B cell (primary cell): ENCODE data around the gene ABCA2. TPM values are rescaled to one million over a fixed set of nuclear protein-coding genes. Genes with fewer than 3 reads are reported as not detected.

ENCODE experiments used
- ATAC-seq: fragments of 200-7000 bp; cut with Tn5 transposase; one replicate; pipeline ENCODE4 v1.10.0; 2021; ENCODE audit warnings: low read depth, mild to moderate bottlenecking, moderate number of reproducible peaks, moderate library complexity
- CTCF ChIA-PET: fragments of 350-600 bp; sonication (Branson Sonifier 250); formaldehyde crosslinking; loops from one replicate; lab custom pipeline; 2021; ENCODE audit warnings: antibody characterized with exemption, inconsistent platforms; lab: Charles Lee
- POLR2A ChIA-PET: fragments of 350-600 bp; sonication (Branson Sonifier 250); formaldehyde crosslinking; loops from one replicate; lab custom pipeline; 2021; ENCODE audit warnings: antibody characterized with exemption; lab: Charles Lee
- DNase-seq: peaks from one replicate; pipeline ENCODE4 v3.0.0; 2013
- H2AFZ ChIP-seq: 2 replicates; pipeline ENCODE4 v1.6.1; 2012; ENCODE audit warnings: mild to moderate bottlenecking, low read depth, low read length; ENCODE audit not compliant: insufficient read depth, poor library complexity, severe bottlenecking
- H3K27ac ChIP-seq, 2 donors: 1 replicate in 1 of 2; 2 replicates in 1 of 2; pipeline ENCODE4 v1.5.1; 2012 to 2013; ENCODE audit warnings: low read length in 2 of 2, mild to moderate bottlenecking in 2 of 2, moderate library complexity in 1 of 2
- H3K27me3 ChIP-seq, 4 experiments: fragments of 200-600 bp in 1 of 4; sonication (generic) in 1 of 4; replicated peaks in 1 of 4; 1 replicate in 2 of 4; 2 replicates in 2 of 4; pipeline versions ENCODE4 v1.6.1 to v1.7.0; 2013 to 2016; ENCODE audit warnings: low read length in 3 of 4, mild to moderate bottlenecking in 2 of 4, mixed read lengths in 1 of 4, moderate library complexity in 1 of 4; ENCODE audit not compliant: insufficient read depth in 4 of 4, control insufficient read depth in 3 of 4; ENCODE audit errors: control extremely low read depth in 1 of 4
- H3K36me3 ChIP-seq, 2 experiments: replicated peaks in 1 of 2; 1 replicate in 1 of 2; 2 replicates in 1 of 2; pipeline versions ENCODE4 v1.6.1 to v1.7.1; 2013; ENCODE audit warnings: low read length in 1 of 2; ENCODE audit not compliant: insufficient read depth in 2 of 2, control insufficient read depth in 1 of 2; ENCODE audit errors: control extremely low read depth in 1 of 2, extremely low read depth in 1 of 2
- H3K4me1 ChIP-seq, 2 donors: fragments of 200-600 bp in 1 of 2; sonication (generic) in 1 of 2; 1 replicate in 1 of 2; 2 replicates in 1 of 2; pipeline versions ENCODE4 v1.5.1 to v1.6.1; 2013 to 2017; ENCODE audit warnings: low read length in 2 of 2; ENCODE audit not compliant: control insufficient read depth in 2 of 2, insufficient read depth in 2 of 2
- H3K4me2 ChIP-seq: replicated peaks from 2 replicates; pipeline ENCODE3; 2012; ENCODE audit warnings: mild to moderate bottlenecking, low read depth, low read length; ENCODE audit not compliant: poor library complexity, severe bottlenecking
- H3K4me3 ChIP-seq, 5 experiments: fragments of 200-600 bp in 1 of 5; sonication (generic) in 1 of 5; 1 replicate in 3 of 5; 2 replicates in 2 of 5; pipeline versions ENCODE4 v1.5.1 to v1.7.0; 2011 to 2016; ENCODE audit warnings: low read length in 4 of 5, mild to moderate bottlenecking in 4 of 5, low read depth in 2 of 5, control low read depth in 1 of 5, moderate library complexity in 1 of 5; ENCODE audit not compliant: insufficient read depth in 1 of 5; ENCODE audit errors: control extremely low read depth in 1 of 5, extremely low read depth in 1 of 5
- H3K79me2 ChIP-seq: fragments of 200-600 bp; sonication (generic); one replicate; pipeline ENCODE4 v1.6.0; 2016; ENCODE audit warnings: low read length; ENCODE audit not compliant: control insufficient read depth, insufficient read depth
- H3K9ac ChIP-seq: fragments of 200-600 bp; sonication (generic); 2 replicates; pipeline ENCODE4 v1.6.1; 2017; ENCODE audit warnings: mild to moderate bottlenecking, low read length, moderate library complexity
- H3K9me3 ChIP-seq, 3 donors: one replicate each; pipeline versions ENCODE4 v1.6.1 to v1.7.1; 2013; ENCODE audit warnings: low read length in 2 of 3; ENCODE audit not compliant: control insufficient read depth in 2 of 3, insufficient read depth in 1 of 3; ENCODE audit errors: control extremely low read depth in 1 of 3
- H4K20me1 ChIP-seq: 2 replicates; pipeline ENCODE4 v1.6.0; 2012; ENCODE audit warnings: mild to moderate bottlenecking, low read length; ENCODE audit not compliant: insufficient read depth, control insufficient read depth, poor library complexity, severe bottlenecking
- H3K27ac Mint-ChIP-seq: one replicate; pipeline ENCODE4 v1.8.0; 2021; ENCODE audit warnings: mixed read lengths
- H3K27me3 Mint-ChIP-seq: one replicate; pipeline ENCODE4 v1.8.0; 2021; ENCODE audit warnings: mixed read lengths
- H3K4me1 Mint-ChIP-seq: one replicate; pipeline ENCODE4 v1.8.0; 2021; ENCODE audit warnings: mixed read lengths
- H3K4me3 Mint-ChIP-seq: one replicate; pipeline ENCODE4 v1.8.0; 2021; ENCODE audit warnings: mixed read lengths
- H3K9me3 Mint-ChIP-seq: one replicate; pipeline ENCODE4 v1.8.0; 2022; ENCODE audit warnings: mixed read lengths; ENCODE audit not compliant: insufficient read depth
- EZH2 ChIP-seq: IDR thresholded peaks from 2 replicates; pipeline ENCODE4 v1.6.1; 2012; ENCODE audit warnings: borderline replicate concordance, low read depth, mild to moderate bottlenecking, moderate library complexity, low read length; ENCODE audit not compliant: insufficient read depth, poor library complexity, severe bottlenecking
- WGBS: methylation state at CpG from one replicate; pipeline ENCODE4 v1.1.5; 2013; ENCODE audit warnings: missing lambda C conversion rate; ENCODE audit not compliant: insufficient coverage; 5-methylcytosine and 5-hydroxymethylcytosine counted together
- intact Hi-C: fragments of 100-400 bp; cut with micrococcal nuclease; formaldehyde crosslinking; loops from one replicate; pipeline ENCODE4 v1.10.0; 2022
- polyA plus RNA-seq: library from polyadenylated mRNA; depleted of rRNA; stranded (reverse); fragments of >200 nt; gene quantifications from 2 replicates; pipeline ENCODE4 v1.2.3, GENCODE V29; 2012
- total RNA-seq, 2 donors: library from RNA; stranded (reverse); fragments of 120-200 nt in 1 of 2; gene quantifications; 1 replicate in 1 of 2; 2 replicates in 1 of 2; pipeline versions ENCODE4 v1.2.3 to v1.2.4, GENCODE V29; 2013 to 2022
- TF ChIP-seq, protein P1 (sequence below): fragments of 200-600 bp; IDR thresholded peaks from one replicate; pipeline ENCODE4 v1.8.0; 2022; ENCODE audit warnings: antibody characterized with exemption, mild to moderate bottlenecking

The ABCA2 gene
- total and polyA plus RNA-seq, 2 donors (not counting 1 experiment from before 2014, with no cell fraction given) = 30.7 to 61.1 TPM

DNA sequence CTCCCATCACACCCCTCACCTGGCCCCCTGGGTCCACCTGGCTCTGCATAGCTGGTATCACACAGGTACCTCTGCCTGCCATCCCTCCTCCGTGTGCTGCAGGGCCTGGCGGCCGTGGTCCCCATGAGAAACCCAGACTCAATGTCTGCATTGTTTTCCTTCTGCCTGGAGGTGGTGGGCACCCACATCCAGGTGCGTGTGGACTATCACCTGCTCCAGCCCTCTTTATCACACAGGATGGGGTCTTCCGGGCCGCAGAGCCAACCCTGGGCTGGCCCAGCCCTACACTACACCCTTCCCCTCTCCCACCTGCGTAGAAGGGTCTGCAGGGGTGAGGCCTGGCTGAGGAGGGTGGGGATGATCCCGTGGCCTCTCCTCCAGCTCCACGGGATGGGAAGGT lies 10.9 kb upstream of the ABCA2 start:
- intact Hi-C loops = no loop called here
- H3K27me3 ChIP-seq = peaks cover 0 to 25% (median 10%) of the 10 kb centered on the region in 4 experiments
- H3K4me2 ChIP-seq = no peak overlapping the region
- H2AFZ ChIP-seq = no peak overlapping the region
- Mint-ChIP-seq H3K9me3 (no peaks in the 10 kb centered on the region), H3K27ac (no peak overlapping the region), H3K4me3 (no peak overlapping the region), H3K4me1 (peaks cover 12% of the 10 kb centered on the region), H3K27me3 (peaks cover 5% of the 10 kb centered on the region)
- ATAC-seq (no peak), DNase-seq (no peak)
- no peak overlapping the region for H3K9ac ChIP-seq
- H3K9me3 ChIP-seq = peaks cover 0 to 15% (median 0%) of the 10 kb centered on the region in 3 donors
- POLR2A ChIA-PET = interaction anchor here (0.6 kb wide), 1 partner anchor 229 kb away, joined by 11 read pairs; no protein-coding TSS in a partner anchor
- H3K36me3 ChIP-seq = no peaks in the 10 kb centered on the region
- 94% methylated on average over 4 of the region's 9 CpGs for WGBS
- no peak overlapping the region for H3K4me3 ChIP-seq
- TF ChIP-seq, protein P1, sequence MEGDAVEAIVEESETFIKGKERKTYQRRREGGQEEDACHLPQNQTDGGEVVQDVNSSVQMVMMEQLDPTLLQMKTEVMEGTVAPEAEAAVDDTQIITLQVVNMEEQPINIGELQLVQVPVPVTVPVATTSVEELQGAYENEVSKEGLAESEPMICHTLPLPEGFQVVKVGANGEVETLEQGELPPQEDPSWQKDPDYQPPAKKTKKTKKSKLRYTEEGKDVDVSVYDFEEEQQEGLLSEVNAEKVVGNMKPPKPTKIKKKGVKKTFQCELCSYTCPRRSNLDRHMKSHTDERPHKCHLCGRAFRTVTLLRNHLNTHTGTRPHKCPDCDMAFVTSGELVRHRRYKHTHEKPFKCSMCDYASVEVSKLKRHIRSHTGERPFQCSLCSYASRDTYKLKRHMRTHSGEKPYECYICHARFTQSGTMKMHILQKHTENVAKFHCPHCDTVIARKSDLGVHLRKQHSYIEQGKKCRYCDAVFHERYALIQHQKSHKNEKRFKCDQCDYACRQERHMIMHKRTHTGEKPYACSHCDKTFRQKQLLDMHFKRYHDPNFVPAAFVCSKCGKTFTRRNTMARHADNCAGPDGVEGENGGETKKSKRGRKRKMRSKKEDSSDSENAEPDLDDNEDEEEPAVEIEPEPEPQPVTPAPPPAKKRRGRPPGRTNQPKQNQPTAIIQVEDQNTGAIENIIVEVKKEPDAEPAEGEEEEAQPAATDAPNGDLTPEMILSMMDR = no peak
- no peak for TF ChIP-seq EZH2
- peaks cover 15 to 17% of the 10 kb centered on the region in 2 donors for H3K4me1 ChIP-seq
- H3K79me2 ChIP-seq = no peaks in the 10 kb centered on the region
- CTCF ChIA-PET = interaction anchor here (1.3 kb wide), 1 partner anchor 10 kb away, joined by 5 read pairs; no protein-coding TSS in a partner anchor
- no peaks in the 10 kb centered on the region for H4K20me1 ChIP-seq
- H3K27ac ChIP-seq = no peak overlapping the region

DNA sequence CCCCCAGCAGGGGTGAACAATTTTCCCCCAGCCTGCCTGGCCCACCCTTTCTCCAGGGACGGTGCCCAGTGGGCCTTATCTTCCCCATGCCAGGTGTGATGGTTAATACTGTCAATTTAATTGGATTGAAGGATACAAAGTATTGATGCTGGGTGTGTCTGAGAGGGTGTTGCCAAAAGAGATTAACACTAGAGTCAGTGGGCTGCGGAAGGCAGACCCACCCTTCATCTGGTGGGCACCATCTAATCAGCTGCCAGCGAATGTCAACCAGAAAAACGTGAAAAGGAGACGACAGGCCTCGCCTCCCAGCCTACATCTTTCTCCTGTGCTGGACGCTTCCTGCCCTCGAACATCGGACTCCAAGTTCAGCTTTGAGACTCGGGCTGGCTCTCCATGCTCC lies 9.4 kb upstream of the ABCA2 start:
- no peaks in the 10 kb centered on the region for H4K20me1 ChIP-seq
- intact Hi-C loops = no loop called here
- Mint-ChIP-seq H3K27me3 (no peaks in the 10 kb centered on the region), H3K27ac (no peak overlapping the region), H3K9me3 (no peaks in the 10 kb centered on the region), H3K4me3 (no peak overlapping the region), H3K4me1 (peaks cover 26% of the 10 kb centered on the region)
- H3K4me3 ChIP-seq = no peak overlapping the region
- peaks cover 0 to 10% (median 0%) of the 10 kb centered on the region in 3 donors for H3K9me3 ChIP-seq
- H3K79me2 ChIP-seq = no peaks in the 10 kb centered on the region
- DNase-seq (no peak), ATAC-seq (no peak)
- ChIA-PET CTCF (interaction anchor here (0.8 to 3.9 kb wide), 6 partner anchors 7 to 251 kb away, joined by 3 to 25 read pairs (median 4); partner anchors contain the start of gene RABL6), POLR2A (no interaction called here)
- H3K27ac ChIP-seq = no peak overlapping the region
- no peaks in the 10 kb centered on the region for H3K36me3 ChIP-seq
- H3K4me2 ChIP-seq = no peak overlapping the region
- WGBS = 98% methylated on average over 7 of the region's 10 CpGs
- no peak overlapping the region for H3K9ac ChIP-seq
- H3K27me3 ChIP-seq = peaks cover 0 to 12% (median 1%) of the 10 kb centered on the region in 4 experiments
- peaks cover 26 to 30% of the 10 kb centered on the region in 2 donors for H3K4me1 ChIP-seq
- TF ChIP-seq, protein P1 = no peak
- TF ChIP-seq EZH2 = no peak
- H2AFZ ChIP-seq = no peak overlapping the region
